ENCODE results near the gene NAA11.

NAA11 gene

GRCh38 chr4:79325864-79326328 lies at the start of gene NAA11:
NAA11 (minus strand) TSS chr4:79326061; CDS start chr4:79325877, 184 bp downstream.
- no peak for TF ChIP-seq CTCF (IDR thresholded peaks at IDR 0.05; ENCODE audit: extremely low read depth, missing control alignments)
- no peak for DNase-seq (ENCODE audit: low spot score)

GRCh38 chr4:79370026-79370425 lies 44.2 kb upstream of the NAA11 start:
- TF ChIP-seq CTCF (IDR thresholded peaks at IDR 0.05; ENCODE audit: extremely low read depth, missing control alignments), result no peak
- no peak for DNase-seq (ENCODE audit: low spot score)

- no peak for TF ChIP-seq CTCF (IDR thresholded peaks at IDR 0.05; ENCODE audit: extremely low read depth, missing control alignments)
These were observed 41.2 kb upstream of the NAA11 start for GRCh38 chr4:79367096-79367495.

GRCh38 chr4:79366422-79366821 lies 40.6 kb upstream of the NAA11 start:
- DNase-seq (ENCODE audit: low spot score), result no peak
- TF ChIP-seq CTCF (IDR thresholded peaks at IDR 0.05; ENCODE audit: extremely low read depth, missing control alignments), result no peak

More at GRCh38 chr4:79367096-79367495, 41.2 kb upstream of the NAA11 start:
- no peak for DNase-seq (ENCODE audit: low spot score)

GRCh38 chr4:79364061-79364460 lies 38.2 kb upstream of the NAA11 start:
- TF ChIP-seq CTCF (IDR thresholded peaks at IDR 0.05; ENCODE audit: extremely low read depth, missing control alignments), result no peak
- no peak for DNase-seq (ENCODE audit: low spot score)

- no peak for TF ChIP-seq CTCF (IDR thresholded peaks at IDR 0.05; ENCODE audit: extremely low read depth, missing control alignments)
- DNase-seq (ENCODE audit: low spot score), result no peak
These were observed 36.8 kb upstream of the NAA11 start for GRCh38 chr4:79362626-79363025.

- DNase-seq (ENCODE audit: low spot score), result no peak
- TF ChIP-seq CTCF (IDR thresholded peaks at IDR 0.05; ENCODE audit: extremely low read depth, missing control alignments), result no peak
These were observed 34.1 kb upstream of the NAA11 start for GRCh38 chr4:79360006-79360405.
